Gastroesophageal sphincter (tissue), 4 donors: ENCODE data around the gene PHRF1. TPM values are rescaled to one million over a fixed set of nuclear protein-coding genes. Genes with fewer than 3 reads are reported as not detected.
A peak's percentile ranks its signal among the peaks of the same experiment; 100 is the strongest.
"Not testable (repeated sequence)": the region's sequence is repeated elsewhere in the genome, so short reads cannot be mapped to it uniquely, and the experiment has no call there.

Source experiments
- ATAC-seq: fragments of 150-250 bp; one replicate; pipeline ENCODE4 v1.9.1; 2016; ENCODE audit warnings: mild to moderate bottlenecking, moderate library complexity
- H3K27ac ChIP-seq, 4 donors: fragments of 200-600 bp; sonication (generic) in 3 of 4; 1 replicate in 3 of 4; 2 replicates in 1 of 4; pipeline ENCODE4 v1.5.1; 2016 to 2019
- H3K27me3 ChIP-seq: fragments of 200-600 bp; sonication (generic); one replicate; pipeline ENCODE4 v1.5.1; 2019
- H3K36me3 ChIP-seq, 2 donors: fragments of 200-600 bp; sonication (generic); one replicate each; pipeline ENCODE4 v1.5.1; 2019; ENCODE audit warnings: control low read depth in 1 of 2
- H3K4me1 ChIP-seq, 3 donors: fragments of 200-600 bp; sonication (generic); 1 replicate in 2 of 3; 2 replicates in 1 of 3; pipeline ENCODE4 v1.5.1; 2016 to 2019; ENCODE audit warnings: control low read depth in 2 of 3
- H3K4me3 ChIP-seq, 2 donors: fragments of 200-600 bp; sonication (generic); one replicate each; pipeline ENCODE4 v1.5.1; 2019; ENCODE audit warnings: mild to moderate bottlenecking in 1 of 2, moderate library complexity in 1 of 2
- H3K9me3 ChIP-seq, 3 donors: fragments of 200-600 bp; sonication (generic); one replicate each; pipeline ENCODE4 v1.5.1; 2017 to 2019; ENCODE audit warnings: control low read depth in 2 of 3
- CTCF ChIP-seq, 4 experiments: fragments of 200-600 bp in 2 of 4; fragments of 450-650 bp in 2 of 4; sonication (generic) in 1 of 4; IDR thresholded peaks; one replicate each; pipeline ENCODE4 v1.5.1; 2017 to 2019; ENCODE audit warnings: antibody characterized with exemption in 4 of 4, mild to moderate bottlenecking in 2 of 4, moderate library complexity in 2 of 4
- EP300 ChIP-seq: sonication (generic); formaldehyde crosslinking; IDR thresholded peaks from one replicate; pipeline ENCODE4 v1.6.1; 2017; ENCODE audit warnings: antibody characterized with exemption, mild to moderate bottlenecking
- POLR2A ChIP-seq, 2 donors: fragments of 450-650 bp; IDR thresholded peaks; one replicate each; pipeline ENCODE4 v1.6.1; 2017; ENCODE audit warnings: antibody characterized with exemption in 2 of 2, mild to moderate bottlenecking in 2 of 2, moderate library complexity in 1 of 2
- POLR2AphosphoS5 ChIP-seq: sonication (generic); formaldehyde crosslinking; IDR thresholded peaks from one replicate; pipeline ENCODE4 v1.6.1; 2017; ENCODE audit warnings: antibody characterized with exemption
- WGBS, 2 donors: methylation state at CpG; one replicate each; pipeline ENCODE4 v1.1.5; 2018; ENCODE audit warnings: low coverage in 1 of 2; 5-methylcytosine and 5-hydroxymethylcytosine counted together
- total RNA-seq, 4 donors: library from RNA; depleted of rRNA; stranded (reverse); fragments of >200 nt; gene quantifications; one replicate each; pipeline ENCODE4 v1.1.0, GENCODE V29; 2016

Gene PHRF1
- total RNA-seq, 4 donors from 2014 or later = 18.0 to 28.0 (median 25.1) TPM

- TF ChIP-seq POLR2AphosphoS5 = no peak
- TF ChIP-seq CTCF (IDR thresholded peaks at IDR 0.05) = no peak
- TF ChIP-seq POLR2A (IDR thresholded peaks at IDR 0.05) = no peak
- no peak for TF ChIP-seq EP300
- H3K4me3 ChIP-seq = no peak overlapping the region
- H3K27ac ChIP-seq = peak overlapping the region in 1 of 4 donors; percentile 71
- no peak for ATAC-seq
- H3K9me3 ChIP-seq = no peaks in the 10 kb centered on the region
- H3K27me3 ChIP-seq = no peaks in the 10 kb centered on the region
- WGBS, 2 donors = 90 to 100% methylated on average over 2 to 4 of the region's 16 CpGs
- H3K4me1 ChIP-seq = peaks cover 0 to 42% (median 28%) of the 10 kb centered on the region in 3 donors
- H3K36me3 ChIP-seq = no peaks in the 10 kb centered on the region
These were observed 3.0 kb upstream of the PHRF1 start for GRCh38 chr11:573146-573759.

DNA sequence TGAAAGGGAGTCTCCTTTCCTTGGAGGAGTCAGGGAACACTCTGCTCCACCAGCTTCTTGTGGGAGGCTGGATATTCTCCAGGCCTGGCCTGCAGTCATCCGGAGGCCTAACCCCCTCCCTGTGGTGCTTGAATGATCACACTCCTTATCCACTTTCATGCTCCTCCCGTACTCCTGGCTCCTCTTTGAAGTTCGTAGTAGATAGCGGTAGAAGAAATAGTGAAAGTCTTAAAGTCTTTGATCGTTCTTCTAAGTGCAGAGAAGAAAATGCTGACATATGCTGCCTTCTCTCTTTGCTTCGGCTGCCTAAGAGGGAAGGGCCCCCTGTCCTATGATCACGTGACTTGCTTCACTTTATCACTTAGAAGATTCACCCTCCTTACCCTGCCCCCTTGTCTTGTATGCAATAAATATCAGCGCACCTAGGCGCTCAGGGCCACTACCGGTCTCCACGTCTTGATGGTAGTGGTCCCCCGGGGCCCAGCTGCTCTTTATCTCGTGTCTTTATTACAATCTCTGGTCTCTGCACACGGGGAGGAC is 2.2 kb upstream of the PHRF1 start:
- H3K9me3 ChIP-seq, H3K27me3 ChIP-seq, H3K36me3 ChIP-seq, ATAC-seq: not testable (repeated sequence)
- peaks cover 0 to 47% (median 35%) of the 10 kb centered on the region in 3 donors for H3K4me1 ChIP-seq
- WGBS, 2 donors = 55 to 62% methylated on average over 10 to 12 of the region's 14 CpGs
- peak overlapping the region in 2 of 4 donors; percentile 44 to 64 for H3K27ac ChIP-seq
- H3K4me3 ChIP-seq = peak overlapping the region in 1 of 2 donors; percentile 88

- Histone ChIP-seq H3K27me3 (no peaks in the 10 kb centered on the region), H3K9me3 (no peaks in the 10 kb centered on the region), H3K4me1 (peaks cover 0 to 47% (median 38%) of the 10 kb centered on the region in 3 donors), H3K4me3 (peak overlapping the region; percentile 39 to 88), H3K36me3 (no peaks in the 10 kb centered on the region), H3K27ac (peak overlapping the region in 3 of 4 donors; percentile 83 to 87 (median 85))
- 34% methylated on average over 18 of the region's 25 CpGs; no CpG with 5 or more reads in 1 of the 2 donors for WGBS, 2 donors
- no peak for ATAC-seq
- TF ChIP-seq POLR2A (IDR thresholded peaks at IDR 0.05) = no peak
- TF ChIP-seq CTCF (IDR thresholded peaks at IDR 0.05) = no peak
- TF ChIP-seq POLR2AphosphoS5 = no peak
- TF ChIP-seq EP300 = no peak
These were observed 1.5 kb upstream of the PHRF1 start for GRCh38 chr11:574632-575312.

DNA sequence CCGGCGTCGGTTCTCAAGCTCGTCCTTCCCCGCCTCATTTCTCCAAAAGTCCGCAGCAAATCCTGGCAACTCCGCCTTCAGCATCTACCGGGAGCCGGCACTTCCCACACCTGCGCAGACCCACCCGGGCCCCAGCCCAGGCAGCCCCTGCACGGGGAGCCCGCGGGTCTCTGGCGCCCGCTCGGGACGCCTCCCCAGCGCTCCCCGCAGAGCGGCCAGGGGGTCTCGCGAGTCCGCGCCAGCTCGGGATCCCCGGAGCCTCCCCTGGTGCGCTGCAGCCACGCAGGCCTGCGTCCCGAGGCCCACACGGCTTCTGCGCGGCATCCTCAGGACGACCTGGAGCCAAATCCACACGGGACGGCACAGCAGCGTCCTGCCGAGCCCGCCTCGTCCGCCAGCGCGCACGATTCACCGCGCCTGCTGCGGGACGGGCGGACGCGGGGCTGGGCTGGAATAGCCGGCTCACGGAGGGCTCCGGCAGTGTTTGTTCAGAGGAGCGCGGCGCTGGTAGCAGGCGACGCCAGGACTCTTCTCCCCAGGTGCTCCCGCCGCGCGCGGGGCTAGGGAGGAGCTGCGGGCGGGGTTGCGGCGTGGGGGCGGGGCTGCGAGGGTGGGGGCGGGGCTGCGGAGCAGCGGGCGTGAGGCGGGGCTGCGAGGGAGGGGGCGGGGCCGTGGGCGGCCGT is 816 bp upstream of the PHRF1 start:
- 0% methylated on average over 6 of the region's 81 CpGs; no CpG with 5 or more reads in 1 of the 2 donors for WGBS, 2 donors
- peak; percentile 22 to 35 for TF ChIP-seq POLR2A (IDR thresholded peaks at IDR 0.05)
- peak in 1 of 4 experiments; percentile 28 for TF ChIP-seq CTCF (IDR thresholded peaks at IDR 0.05)
- TF ChIP-seq EP300 = no peak
- TF ChIP-seq POLR2AphosphoS5 = no peak
- peaks cover 0 to 54% (median 44%) of the 10 kb centered on the region in 3 donors for H3K4me1 ChIP-seq
- no peaks in the 10 kb centered on the region for H3K36me3 ChIP-seq
- peak overlapping the region in 3 of 4 donors; percentile 83 to 87 (median 85) for H3K27ac ChIP-seq
- ATAC-seq = peak; percentile 46
- no peaks in the 10 kb centered on the region for H3K9me3 ChIP-seq
- peak overlapping the region; percentile 39 to 88 for H3K4me3 ChIP-seq
- no peaks in the 10 kb centered on the region for H3K27me3 ChIP-seq
